NCI-H748 treated with DMSO at 0.1 percent for 48 hours (cell line): Measurements from ENCODE around the gene SLC24A3.
"Not testable (repeated sequence)": the region's sequence is repeated elsewhere in the genome, so short reads cannot be mapped to it uniquely, and the experiment has no call there.

ENCODE experiments used
- DNase-seq: peaks from one replicate; lab custom pipeline; 2025; lab: John Stamatoyannopoulos, UW

The SLC24A3 gene

GRCh38 chr20:19678591-19678990, 466.1 kb downstream of the SLC24A3 start:
- not testable (repeated sequence) for DNase-seq

- no peak for DNase-seq
Observed at GRCh38 chr20:19679900-19680495, 467.6 kb downstream of the SLC24A3 start.

GRCh38 chr20:19682249-19682648, 469.8 kb downstream of the SLC24A3 start:
- DNase-seq, result no peak

GRCh38 chr20:19683188-19683587, 470.7 kb downstream of the SLC24A3 start:
- no peak for DNase-seq

GRCh38 chr20:19683822-19684221, 471.4 kb downstream of the SLC24A3 start:
- no peak for DNase-seq

- no peak for DNase-seq
Observed at GRCh38 chr20:19688031-19688806, 475.8 kb downstream of the SLC24A3 start.

- DNase-seq, result no peak
Observed at GRCh38 chr20:19690462-19690861, 478.0 kb downstream of the SLC24A3 start.

GRCh38 chr20:19691125-19691524, 478.7 kb downstream of the SLC24A3 start:
- no peak for DNase-seq

- DNase-seq, result no peak
Observed at GRCh38 chr20:19692100-19692499, 479.7 kb downstream of the SLC24A3 start.

GRCh38 chr20:19692685-19693119, 480.3 kb downstream of the SLC24A3 start:
- DNase-seq, result peak; percentile 71

GRCh38 chr20:19693508-19693907, 481.1 kb downstream of the SLC24A3 start:
- DNase-seq, result no peak

GRCh38 chr20:19695081-19695480, 482.6 kb downstream of the SLC24A3 start:
- DNase-seq, result no peak

GRCh38 chr20:19696620-19697019, 484.2 kb downstream of the SLC24A3 start:
- no peak for DNase-seq

- DNase-seq, result no peak
Observed at GRCh38 chr20:19697415-19697814, 485.0 kb downstream of the SLC24A3 start.

GRCh38 chr20:19699180-19699971, 486.9 kb downstream of the SLC24A3 start:
- no peak for DNase-seq

- no peak for DNase-seq
Observed at GRCh38 chr20:19701429-19701828, 489.0 kb downstream of the SLC24A3 start.

GRCh38 chr20:19706463-19706862, 494.0 kb downstream of the SLC24A3 start:
- no peak for DNase-seq

- DNase-seq, result no peak
Observed at GRCh38 chr20:19709635-19710335, 497.3 kb downstream of the SLC24A3 start.

GRCh38 chr20:19710336-19711120, 498.1 kb downstream of the SLC24A3 start:
- DNase-seq, result no peak

- no peak for DNase-seq
Observed at GRCh38 chr20:19711126-19711525, 498.7 kb downstream of the SLC24A3 start.

GRCh38 chr20:19712721-19713260, 500.3 kb downstream of the SLC24A3 start:
- no peak for DNase-seq
